ENCODE results near the gene ASCC2. TPM values are rescaled to one million over a fixed set of nuclear protein-coding genes. Genes with fewer than 3 reads are reported as not detected.

The ASCC2 gene
- total and polyA plus RNA-seq, 2 of the 4 experiments (the other 2 are of a cell fraction) = 40.0 to 62.2 TPM

- intact Hi-C loops (cut with micrococcal nuclease) (no loop called here), dilution Hi-C loops (cut with HindIII; ENCODE audit: low sequenced_read_pairs, unreplicated experiment) (no loop called here), in situ Hi-C loops (cut with MboI; ENCODE audit: low sequenced_read_pairs) (no loop called here)
- no peak overlapping the region for H2BK20ac ChIP-seq (ENCODE audit: low read depth, low read length)
- H3K4me1 ChIP-seq (ENCODE audit: control insufficient read depth, insufficient read depth, low read length) = peaks cover 1% of the 10 kb centered on the region; the same call in 1 of the 2 replicates
- H4K8ac ChIP-seq (ENCODE audit: low read depth in 2 of 2, low read length in 2 of 2) = no peak overlapping the region
- no peak overlapping the region for H4K5ac ChIP-seq (ENCODE audit: low read depth, low read length)
- DNase-seq = no peak
- BruUV-seq (replicated peaks) = no TSS peak
- no peak overlapping the region for H3K14ac ChIP-seq (replicated peaks; ENCODE audit: low read depth, low read length)
- H3K27me3 ChIP-seq (ENCODE audit: control insufficient read depth, insufficient read depth, low read length) = no peaks in the 10 kb centered on the region
- H2BK15ac ChIP-seq (ENCODE audit: low read depth, low read length) = no peak overlapping the region
- no peak overlapping the region for H3K4me3 ChIP-seq (ENCODE audit: insufficient read depth, low read depth, low read length)
- H3K4me2 ChIP-seq (ENCODE audit: low read depth, low read length) = no peak overlapping the region
- ATAC-seq (ENCODE audit: low read depth) = no peak
- no peak for TF ChIP-seq BHLHE40 (IDR thresholded peaks at IDR 0.05; ENCODE audit: low read depth, low read length)
- no peak for TF ChIP-seq CEBPB (IDR thresholded peaks at IDR 0.05; ENCODE audit: low read depth, low read length)
- no peak for TF ChIP-seq RAD21 (IDR thresholded peaks at IDR 0.05; ENCODE audit: low read length)
- TF ChIP-seq MXI1 (IDR thresholded peaks at IDR 0.05; ENCODE audit: borderline replicate concordance, low read depth, low read length) = no peak
- no peak for TF ChIP-seq USF2 (IDR thresholded peaks at IDR 0.05; ENCODE audit: low read depth, low read length)
- TF ChIP-seq CTCF (conservative IDR thresholded peaks at IDR 0.05; ENCODE audit: low read depth, low read length) = no peak
- no peak for TF ChIP-seq SMC3 (IDR thresholded peaks at IDR 0.05; ENCODE audit: low read depth, low read length)
- no peak for TF ChIP-seq CHD1 (IDR thresholded peaks at IDR 0.05; ENCODE audit: low read depth, low read length)
- TF ChIP-seq NFE2L2 (IDR thresholded peaks at IDR 0.05; ENCODE audit: low read depth, low read length) = no peak
- TF ChIP-seq RCOR1 (IDR thresholded peaks at IDR 0.05; ENCODE audit: insufficient replicate concordance, low read length) = no peak
- no peak for TF ChIP-seq POLR2A (IDR thresholded peaks at IDR 0.05; ENCODE audit: low read depth, low read length)
- no peak for TF ChIP-seq ELK1 (IDR thresholded peaks at IDR 0.05; ENCODE audit: borderline replicate concordance, low read depth, low read length)
- TF ChIP-seq FOS (IDR thresholded peaks at IDR 0.05; ENCODE audit: low read depth, low read length) = no peak
- no peak for TF ChIP-seq MAFK (IDR thresholded peaks at IDR 0.05; ENCODE audit: low read depth, low read length)
- TF ChIP-seq MAZ (IDR thresholded peaks at IDR 0.05; ENCODE audit: borderline replicate concordance, low read depth, low read length) = no peak
- TF ChIP-seq RFX5 (IDR thresholded peaks at IDR 0.05; ENCODE audit: low read depth, low read length) = no peak
- POLR2A ChIA-PET (ENCODE audit: unreplicated experiment) = no interaction called here
- no peak overlapping the region for H2BK120ac ChIP-seq (ENCODE audit: low read depth, low read length)
- H4K91ac ChIP-seq (ENCODE audit: insufficient read depth, low read depth, low read length) = no peak overlapping the region
- no peak overlapping the region for H2AK5ac ChIP-seq (ENCODE audit: low read depth, low read length)
- peaks cover 65% of the 10 kb centered on the region for H3K36me3 ChIP-seq (ENCODE audit: control insufficient read depth, insufficient read depth, low read length)
- H3K9me3 ChIP-seq (ENCODE audit: control insufficient read depth, insufficient read depth, low read length) = no peaks in the 10 kb centered on the region
- no peak overlapping the region for H3K4ac ChIP-seq (ENCODE audit: low read depth, low read length)
- no peak overlapping the region for H3K56ac ChIP-seq (ENCODE audit: extremely low read depth, insufficient read depth, low read length)
- H3K18ac ChIP-seq (ENCODE audit: low read depth, low read length) = no peak overlapping the region
- H3K79me1 ChIP-seq (ENCODE audit: low read depth in 1 of 2, low read length in 2 of 2) = no peaks in the 10 kb centered on the region; a peak in 1 of 4 replicates
- no peak overlapping the region for H3K23ac ChIP-seq (ENCODE audit: low read depth, low read length)
- WGBS, 2 experiments (ENCODE audit: extremely low coverage in 2 of 2, insufficient read length in 1 of 2) = no CpG with 5 or more reads among the region's 2 CpGs
- no peak overlapping the region for H2AFZ ChIP-seq (replicated peaks; ENCODE audit: low read length, poor library complexity)
- H2AK9ac ChIP-seq (replicated peaks; ENCODE audit: low read depth, low read length, poor library complexity) = no peak overlapping the region
- CTCF ChIA-PET = no interaction called here
- no peak overlapping the region for H2BK5ac ChIP-seq (ENCODE audit: low read depth, low read length, poor library complexity, severe bottlenecking)
- H3K27ac ChIP-seq (ENCODE audit: insufficient read depth, low read length) = no peak overlapping the region
- H3K9ac ChIP-seq (ENCODE audit: low read depth, low read length) = no peak overlapping the region
- no peaks in the 10 kb centered on the region for H4K20me1 ChIP-seq (ENCODE audit: insufficient read depth, low read length)
- H3K9me1 ChIP-seq (ENCODE audit: insufficient read depth, low read length) = no peaks in the 10 kb centered on the region
These were observed 27.9 kb downstream of the ASCC2 start for GRCh38 chr22:29810216-29810615.

Data from IMR-90 (cell line).